ENCODE results near the gene GEN1. TPM values are rescaled to one million over a fixed set of nuclear protein-coding genes. Genes with fewer than 3 reads are reported as not detected.

Gene GEN1
- total RNA-seq, 1 donor from 2014 or later, result 28.1 TPM

- no peak for DNase-seq (ENCODE audit: low spot score)
- intact Hi-C loops (cut with micrococcal nuclease), result no loop called here
- H3K9me3 Mint-ChIP-seq, result no peaks in the 10 kb centered on the region
- H3K27ac Mint-ChIP-seq, result no peak overlapping the region
- H3K4me3 Mint-ChIP-seq, result no peak overlapping the region
- H3K27me3 Mint-ChIP-seq (ENCODE audit: insufficient read depth), result no peaks in the 10 kb centered on the region
- peaks cover 37% of the 10 kb centered on the region for H3K36me3 Mint-ChIP-seq (ENCODE audit: low read depth)
- no peaks in the 10 kb centered on the region for H3K4me1 Mint-ChIP-seq (ENCODE audit: low read depth)
These were observed 18.1 kb upstream of the GEN1 start for GRCh38 chr2:17735864-17736263.

GRCh38 chr2:17736989-17737388 is 16.9 kb upstream of the GEN1 start:
- H3K27ac Mint-ChIP-seq, result no peak overlapping the region
- H3K4me1 Mint-ChIP-seq (ENCODE audit: low read depth), result no peaks in the 10 kb centered on the region
- no peak for DNase-seq (ENCODE audit: low spot score)
- H3K36me3 Mint-ChIP-seq (ENCODE audit: low read depth), result peaks cover 33% of the 10 kb centered on the region
- no peaks in the 10 kb centered on the region for H3K27me3 Mint-ChIP-seq (ENCODE audit: insufficient read depth)
- no peak overlapping the region for H3K4me3 Mint-ChIP-seq
- no peaks in the 10 kb centered on the region for H3K9me3 Mint-ChIP-seq
- intact Hi-C loops (cut with micrococcal nuclease), result no loop called here

DNA sequence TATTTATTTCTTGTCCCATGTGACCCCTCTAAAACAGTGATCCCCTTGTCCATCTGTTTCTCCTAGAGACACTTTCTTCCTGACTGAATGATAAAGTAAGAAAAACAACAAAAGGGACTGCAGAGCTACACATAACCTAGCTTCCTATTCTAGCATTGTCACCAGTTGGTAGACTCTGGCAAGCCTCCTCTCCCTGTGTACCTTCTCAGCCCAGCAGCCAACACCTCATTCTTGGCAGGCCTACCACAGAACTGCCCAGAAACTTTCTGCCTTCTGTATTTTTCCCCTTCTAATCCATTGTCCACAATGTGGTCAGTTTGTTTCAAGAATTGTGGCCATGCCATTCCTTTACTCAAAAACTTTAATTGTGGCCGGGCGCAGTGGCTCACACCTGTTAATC is 13.7 kb upstream of the GEN1 start:
- H3K36me3 Mint-ChIP-seq (ENCODE audit: low read depth), result peaks cover 30% of the 10 kb centered on the region
- H3K4me1 Mint-ChIP-seq (ENCODE audit: low read depth), result no peaks in the 10 kb centered on the region
- H3K4me3 Mint-ChIP-seq, result no peak overlapping the region
- intact Hi-C loops (cut with micrococcal nuclease), result no loop called here
- H3K27me3 Mint-ChIP-seq (ENCODE audit: insufficient read depth), result no peaks in the 10 kb centered on the region
- DNase-seq (ENCODE audit: low spot score), result no peak
- H3K27ac Mint-ChIP-seq, result no peak overlapping the region
- H3K9me3 Mint-ChIP-seq, result no peaks in the 10 kb centered on the region

DNA sequence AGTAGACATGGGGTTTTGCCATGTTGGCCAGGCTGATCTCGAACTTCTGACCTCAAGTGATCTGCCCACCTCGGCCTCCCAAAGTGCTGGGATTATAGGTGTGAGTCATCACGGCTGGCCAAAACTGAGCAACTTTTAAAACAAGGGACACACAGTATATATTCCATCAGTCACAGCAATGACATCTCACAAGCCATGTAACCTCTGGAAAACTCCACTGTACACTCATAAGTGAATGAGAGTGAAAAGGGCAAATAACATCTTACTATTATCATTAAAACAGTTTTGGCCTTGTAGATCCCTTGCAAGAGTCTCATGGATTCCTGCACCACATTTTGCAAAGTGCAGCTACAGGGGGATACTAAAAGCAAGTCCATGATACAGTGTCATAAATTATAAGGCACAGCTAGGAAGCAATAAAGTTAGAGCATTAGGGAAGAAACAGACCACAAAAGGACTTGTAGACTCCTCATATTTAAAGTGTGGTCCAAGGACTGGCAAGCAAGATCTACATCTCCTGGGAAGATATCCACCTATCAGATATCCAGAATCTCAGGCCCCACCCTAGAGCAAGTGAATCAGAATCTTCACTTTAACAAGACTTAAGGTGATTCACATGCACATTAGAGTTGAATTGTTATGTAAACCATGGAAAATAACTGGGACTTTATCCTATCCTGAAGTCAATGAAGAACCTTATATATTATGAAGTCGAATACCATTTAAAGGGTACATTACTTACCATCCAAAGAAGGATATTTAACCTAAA is 6.1 kb upstream of the GEN1 start:
- Mint-ChIP-seq H3K4me3 (no peak overlapping the region), H3K27ac (no peak overlapping the region), H3K27me3 (ENCODE audit: insufficient read depth) (no peaks in the 10 kb centered on the region), H3K9me3 (no peaks in the 10 kb centered on the region), H3K36me3 (ENCODE audit: low read depth) (peaks cover 11% of the 10 kb centered on the region), H3K4me1 (ENCODE audit: low read depth) (peaks cover 25% of the 10 kb centered on the region)
- DNase-seq (ENCODE audit: low spot score), result no peak
- intact Hi-C loops (cut with micrococcal nuclease), result no loop called here

- Mint-ChIP-seq H3K9me3 (no peaks in the 10 kb centered on the region), H3K27ac (no peak overlapping the region), H3K4me1 (ENCODE audit: low read depth) (peaks cover 27% of the 10 kb centered on the region), H3K4me3 (no peak overlapping the region), H3K27me3 (ENCODE audit: insufficient read depth) (no peaks in the 10 kb centered on the region), H3K36me3 (ENCODE audit: low read depth) (peaks cover 11% of the 10 kb centered on the region)
- DNase-seq (ENCODE audit: low spot score), result no peak
- intact Hi-C loops (cut with micrococcal nuclease), result no loop called here
These were observed 5.2 kb upstream of the GEN1 start for GRCh38 chr2:17748745-17749144.

DNA sequence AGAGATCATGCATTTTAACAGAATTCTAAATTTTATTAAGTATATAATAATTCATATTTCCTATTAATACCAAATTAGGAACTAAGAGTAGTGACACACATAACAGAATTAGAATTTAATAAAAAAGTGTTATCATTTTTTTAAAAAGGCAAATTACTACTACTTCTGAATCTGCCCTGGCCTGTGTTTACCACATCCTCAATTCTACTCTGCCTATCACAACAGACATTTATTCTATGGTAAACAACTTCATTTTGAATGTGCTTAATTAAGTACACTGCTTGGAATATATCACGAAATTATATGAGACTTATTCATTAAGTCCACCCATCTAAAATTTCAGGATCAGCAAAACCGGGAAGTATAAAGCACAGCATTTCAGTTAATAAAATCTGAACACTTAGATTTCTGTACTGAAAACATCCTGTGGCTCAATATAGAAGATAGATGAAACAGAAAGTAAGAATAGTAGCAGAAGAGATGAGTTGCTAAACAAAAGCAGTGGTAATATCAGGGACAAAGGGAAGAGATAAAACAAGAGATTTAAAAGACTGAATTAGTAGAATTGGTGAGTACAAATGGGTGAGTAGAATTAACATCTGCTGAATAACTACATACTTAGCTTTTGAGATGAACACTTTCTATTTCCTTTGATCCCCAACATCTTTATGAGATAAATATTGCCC is 4.0 kb upstream of the GEN1 start:
- Mint-ChIP-seq H3K36me3 (ENCODE audit: low read depth) (peaks cover 7% of the 10 kb centered on the region), H3K4me1 (ENCODE audit: low read depth) (peaks cover 32% of the 10 kb centered on the region), H3K9me3 (no peaks in the 10 kb centered on the region), H3K4me3 (peak overlapping the region; percentile 16), H3K27ac (peak overlapping the region; percentile 42), H3K27me3 (ENCODE audit: insufficient read depth) (no peaks in the 10 kb centered on the region)
- intact Hi-C loops (cut with micrococcal nuclease), result loop anchor here (5.0 to 10.0 kb wide), 2 partner anchors 235 to 1597 kb away; partner anchors contain the start of gene RAD51AP2
- DNase-seq (ENCODE audit: low spot score), result no peak

DNA sequence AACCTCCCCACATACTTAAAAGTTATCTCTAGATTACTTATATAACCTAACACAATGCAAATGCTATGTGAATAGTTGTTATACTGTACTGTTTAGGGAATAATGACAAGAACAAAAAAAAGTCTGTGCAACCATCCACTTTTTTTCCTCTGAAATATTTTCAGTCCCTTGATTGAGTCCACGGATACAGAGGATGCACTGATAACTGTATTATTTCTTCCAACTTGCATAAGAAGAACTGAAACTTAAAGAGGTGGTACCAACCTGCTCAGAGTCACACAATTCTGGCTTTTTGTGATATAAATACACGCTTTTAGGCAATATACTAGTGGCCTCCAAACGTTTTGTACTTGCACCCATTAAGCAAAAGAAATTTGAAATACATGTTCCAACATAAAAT is 1.7 kb upstream of the GEN1 start:
- Mint-ChIP-seq H3K4me3 (peak overlapping the region; percentile 86), H3K9me3 (no peaks in the 10 kb centered on the region), H3K27ac (no peak overlapping the region), H3K27me3 (ENCODE audit: insufficient read depth) (no peaks in the 10 kb centered on the region), H3K4me1 (ENCODE audit: low read depth) (peaks cover 53% of the 10 kb centered on the region), H3K36me3 (ENCODE audit: low read depth) (peaks cover 5% of the 10 kb centered on the region)
- no peak for DNase-seq (ENCODE audit: low spot score)
- intact Hi-C loops (cut with micrococcal nuclease), result loop anchor here (5.0 to 10.0 kb wide), 2 partner anchors 237 to 1595 kb away; partner anchors contain the start of gene RAD51AP2

DNA sequence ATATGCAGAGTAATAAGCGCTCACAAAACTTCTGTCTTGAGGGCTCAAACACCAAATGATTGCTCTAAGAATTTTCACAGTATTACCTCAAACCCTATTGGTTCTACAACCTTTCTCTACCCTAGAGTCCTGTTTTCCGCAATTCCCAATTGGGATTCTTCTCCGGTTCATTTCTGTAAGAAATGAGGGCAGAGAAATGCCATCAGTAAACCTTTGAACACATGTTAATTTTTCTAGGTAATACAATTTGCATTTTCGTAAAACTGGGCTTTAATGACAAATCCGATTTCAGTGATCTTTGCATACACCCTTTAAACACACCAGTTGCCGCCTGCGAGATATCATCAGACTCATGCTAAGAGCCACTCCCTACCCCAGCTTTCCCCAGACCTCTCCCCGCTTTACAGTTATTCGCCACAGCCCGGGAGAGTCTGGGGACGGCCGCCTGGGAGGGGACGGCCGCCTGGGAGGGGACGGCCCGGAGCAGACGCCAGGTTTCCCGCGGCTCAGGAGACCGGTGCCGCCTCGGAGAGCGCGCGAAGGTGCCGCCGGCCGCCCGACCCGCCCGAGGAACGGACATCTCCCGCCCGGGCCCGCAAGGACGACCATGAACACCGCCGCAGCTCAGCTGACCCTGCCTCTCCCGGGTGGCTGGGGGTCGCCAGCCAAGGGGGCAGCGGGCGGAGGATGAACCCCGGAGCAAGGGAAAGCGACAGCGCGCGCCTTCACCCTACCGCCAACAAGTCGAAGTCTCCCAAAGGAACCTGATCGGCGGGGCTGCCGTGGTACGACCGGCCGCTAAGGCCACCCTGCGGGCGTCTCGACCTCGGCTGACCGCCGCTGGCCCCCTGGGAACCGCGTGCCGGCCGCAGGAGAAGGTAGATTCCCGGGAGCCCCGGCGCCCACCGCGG is 791 bp upstream of the GEN1 start:
- peaks cover 2% of the 10 kb centered on the region for H3K36me3 Mint-ChIP-seq (ENCODE audit: low read depth)
- H3K4me1 Mint-ChIP-seq (ENCODE audit: low read depth), result peaks cover 60% of the 10 kb centered on the region
- peak overlapping the region; percentile 78 for H3K27ac Mint-ChIP-seq
- intact Hi-C loops (cut with micrococcal nuclease), result loop anchor here (1.0 to 10.0 kb wide), 4 partner anchors 77 to 1594 kb away; partner anchors contain the start of genes RAD51AP2 and RDH14
- H3K27me3 Mint-ChIP-seq (ENCODE audit: insufficient read depth), result no peaks in the 10 kb centered on the region
- peak; percentile 34 for DNase-seq (ENCODE audit: low spot score)
- peak overlapping the region; percentile 86 for H3K4me3 Mint-ChIP-seq
- no peaks in the 10 kb centered on the region for H3K9me3 Mint-ChIP-seq

GRCh38 chr2:17754773-17755425 is 961 bp downstream of the GEN1 start:
- peaks cover 73% of the 10 kb centered on the region for H3K4me1 Mint-ChIP-seq (ENCODE audit: low read depth)

DNA sequence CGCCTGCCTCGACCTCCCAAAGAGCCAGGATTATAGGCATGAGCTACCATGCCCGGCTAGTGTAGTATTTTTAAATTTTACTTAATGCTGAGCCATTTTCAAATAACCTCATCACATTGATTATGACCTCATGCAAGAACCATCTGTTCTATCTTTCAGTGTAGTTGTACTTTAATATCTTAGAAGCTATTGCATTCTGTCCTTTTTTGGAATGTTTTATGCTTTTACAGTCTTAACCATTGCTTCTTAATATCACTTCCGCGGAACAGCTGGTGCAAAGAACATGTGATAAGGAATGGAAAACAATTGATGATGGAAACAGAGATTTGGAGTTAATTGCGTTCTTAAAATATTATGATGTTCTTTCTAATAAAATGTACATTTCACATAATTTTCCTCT is 2.7 kb downstream of the GEN1 start:
- peaks cover 8% of the 10 kb centered on the region for H3K36me3 Mint-ChIP-seq (ENCODE audit: low read depth)
- intact Hi-C loops (cut with micrococcal nuclease), result loop anchor here (10.0 kb wide), 1 partner anchor 242 kb away; the partner anchor contains the start of gene RAD51AP2

More at GRCh38 chr2:17754773-17755425, 961 bp downstream of the GEN1 start:
- Mint-ChIP-seq H3K27ac (peak overlapping the region; percentile 78), H3K36me3 (ENCODE audit: low read depth) (peaks cover 2% of the 10 kb centered on the region), H3K9me3 (no peaks in the 10 kb centered on the region), H3K27me3 (ENCODE audit: insufficient read depth) (no peaks in the 10 kb centered on the region), H3K4me3 (peak overlapping the region; percentile 86)
- no peak for DNase-seq (ENCODE audit: low spot score)
- intact Hi-C loops (cut with micrococcal nuclease), result loop anchor here (2.0 to 10.0 kb wide), 3 partner anchors 36 to 1592 kb away; partner anchors contain the start of gene RAD51AP2

GRCh38 chr2:17757321-17757720 is 3.4 kb downstream of the GEN1 start:
- no peak for DNase-seq (ENCODE audit: low spot score)
- Mint-ChIP-seq H3K9me3 (no peaks in the 10 kb centered on the region), H3K4me1 (ENCODE audit: low read depth) (peaks cover 56% of the 10 kb centered on the region), H3K4me3 (no peak overlapping the region), H3K36me3 (ENCODE audit: low read depth) (peaks cover 9% of the 10 kb centered on the region), H3K27ac (no peak overlapping the region), H3K27me3 (ENCODE audit: insufficient read depth) (no peaks in the 10 kb centered on the region)
- intact Hi-C loops (cut with micrococcal nuclease), result loop anchor here (10.0 kb wide), 1 partner anchor 243 kb away; the partner anchor contains the start of gene RAD51AP2

More for the DNA sequence above, 2.7 kb downstream of the GEN1 start:
- no peaks in the 10 kb centered on the region for H3K9me3 Mint-ChIP-seq
- no peak overlapping the region for H3K27ac Mint-ChIP-seq
- H3K4me1 Mint-ChIP-seq (ENCODE audit: low read depth), result peaks cover 62% of the 10 kb centered on the region
- no peak for DNase-seq (ENCODE audit: low spot score)
- H3K4me3 Mint-ChIP-seq, result no peak overlapping the region
- no peaks in the 10 kb centered on the region for H3K27me3 Mint-ChIP-seq (ENCODE audit: insufficient read depth)

- H3K4me1 Mint-ChIP-seq (ENCODE audit: low read depth), result peaks cover 48% of the 10 kb centered on the region
- intact Hi-C loops (cut with micrococcal nuclease), result loop anchor here (10.0 kb wide), 1 partner anchor 243 kb away; the partner anchor contains the start of gene RAD51AP2
- no peak for DNase-seq (ENCODE audit: low spot score)
- no peaks in the 10 kb centered on the region for H3K9me3 Mint-ChIP-seq
- H3K27ac Mint-ChIP-seq, result no peak overlapping the region
- peaks cover 11% of the 10 kb centered on the region for H3K36me3 Mint-ChIP-seq (ENCODE audit: low read depth)
- H3K27me3 Mint-ChIP-seq (ENCODE audit: insufficient read depth), result no peaks in the 10 kb centered on the region
- no peak overlapping the region for H3K4me3 Mint-ChIP-seq
These were observed 4.2 kb downstream of the GEN1 start for GRCh38 chr2:17758118-17758517.
